Endometrial microvascular endothelial cells (primary cell): ENCODE measurements around the gene SNX25. TPM values are rescaled to one million over a fixed set of nuclear protein-coding genes. Genes with fewer than 3 reads are reported as not detected.
"Not testable (repeated sequence)": the region's sequence is repeated elsewhere in the genome, so short reads cannot be mapped to it uniquely, and the experiment has no call there.

Source experiments
- in situ Hi-C: cut with HindIII; loops from 2 replicates; pipeline ENCODE4 v1.10.0; 2017; ENCODE audit warnings: low sequenced_read_pairs, low pct_unique_long_range_greater_than_20kb; ENCODE audit errors: inconsistent ontology term
- total RNA-seq: library from RNA; depleted of rRNA; stranded (reverse); fragments of >200 nt; gene quantifications from one replicate; pipeline ENCODE4 v1.2.3, GENCODE V29; 2015; ENCODE audit errors: inconsistent ontology term

Gene SNX25
- total RNA-seq, 1 donor from 2014 or later: 13.7 TPM

- in situ Hi-C loops: no loop called here
Observed at GRCh38 chr4:185249105-185249504, 39.7 kb downstream of the SNX25 start.

DNA sequence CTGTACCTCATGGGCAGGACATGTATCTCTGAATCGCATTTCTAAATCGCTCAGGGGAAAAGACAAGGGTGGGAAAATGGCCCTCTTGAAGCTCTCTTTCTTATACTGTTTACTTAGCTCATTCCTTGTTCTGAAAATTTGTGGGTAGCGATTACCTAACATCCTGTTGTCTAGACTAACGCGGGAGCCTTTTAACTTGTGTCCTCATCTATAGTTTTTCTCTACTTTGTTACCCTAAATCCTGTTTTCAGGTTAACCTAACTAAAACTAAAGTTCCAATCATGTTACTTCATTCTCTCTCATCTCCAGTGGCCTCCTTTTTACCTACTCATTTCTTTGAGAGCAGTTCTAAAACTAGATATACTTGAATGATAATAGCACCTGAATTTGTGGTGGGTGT, 45.0 kb downstream of the SNX25 start:
- in situ Hi-C loops: no loop called here

GRCh38 chr4:185255868-185256267, 46.5 kb downstream of the SNX25 start:
- in situ Hi-C loops: no loop called here

DNA sequence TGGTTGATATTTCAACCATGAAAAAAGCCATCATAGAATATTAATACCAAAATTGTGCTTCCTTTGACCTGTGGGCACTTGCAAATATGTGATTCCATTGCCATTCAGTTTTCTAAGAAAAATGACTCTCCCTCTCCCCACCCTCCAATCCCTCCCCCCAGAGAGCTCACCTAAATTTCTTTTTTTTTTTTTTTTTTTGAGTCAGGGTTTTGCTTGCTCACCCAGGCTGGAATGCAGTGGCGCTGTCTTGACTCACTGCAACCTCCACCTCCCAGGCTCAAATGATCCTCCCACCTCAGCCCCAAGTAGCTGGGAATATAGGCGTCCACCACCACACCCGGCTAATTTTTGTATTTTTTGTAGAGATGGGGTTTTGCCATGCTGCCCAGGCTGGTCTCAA, 47.0 kb downstream of the SNX25 start:
- in situ Hi-C loops: no loop called here

DNA sequence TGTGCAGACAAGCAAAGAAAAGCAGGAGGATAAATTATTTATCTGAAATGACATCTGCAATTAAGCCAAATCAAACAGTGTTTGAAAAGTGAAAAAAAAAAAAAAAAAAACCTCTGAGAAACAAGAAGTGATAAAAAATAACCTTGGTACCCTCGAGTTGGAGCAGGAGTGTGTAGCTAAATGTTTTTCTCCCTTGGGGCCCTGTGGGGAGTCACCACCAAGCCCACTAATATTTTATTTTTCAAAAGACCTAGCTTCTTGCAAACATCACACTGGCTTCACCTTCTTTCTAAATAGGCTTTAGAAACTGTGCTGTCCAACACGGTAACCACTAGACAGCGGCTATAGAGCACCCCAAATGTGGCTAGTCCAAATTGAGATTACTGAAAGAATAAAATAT, 47.7 kb downstream of the SNX25 start:
- in situ Hi-C loops: no loop called here

- in situ Hi-C loops: no loop called here
Observed at GRCh38 chr4:185257694-185258093, 48.3 kb downstream of the SNX25 start.

- in situ Hi-C loops: not testable (repeated sequence)
Observed at GRCh38 chr4:185258741-185259140, 49.3 kb downstream of the SNX25 start.

GRCh38 chr4:185259719-185260118, 50.3 kb downstream of the SNX25 start:
- in situ Hi-C loops: no loop called here

DNA sequence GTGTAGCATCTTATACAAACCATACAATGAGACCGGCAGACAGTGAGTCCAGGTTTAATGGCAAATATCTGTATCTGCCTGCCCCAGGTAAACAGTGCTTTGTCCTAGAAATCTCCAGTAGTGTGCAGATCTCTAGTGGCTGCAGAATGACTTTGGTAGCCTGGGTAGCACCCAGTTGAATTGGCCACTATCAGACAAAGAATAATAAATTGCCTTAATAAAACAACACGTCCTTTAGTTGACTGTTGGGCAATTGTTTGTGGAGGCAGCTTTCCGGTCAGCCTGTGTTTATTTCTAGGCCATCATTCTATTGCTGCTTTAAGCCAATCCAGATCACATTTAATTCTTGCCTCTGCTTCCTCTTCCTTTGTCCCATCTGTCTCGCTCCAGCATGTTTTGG, 52.5 kb downstream of the SNX25 start:
- in situ Hi-C loops: no loop called here

GRCh38 chr4:185263419-185263818, 54.0 kb downstream of the SNX25 start:
- in situ Hi-C loops: no loop called here

- in situ Hi-C loops: no loop called here
Observed at GRCh38 chr4:185265942-185266341, 56.5 kb downstream of the SNX25 start.

- in situ Hi-C loops: no loop called here
Observed at GRCh38 chr4:185269286-185269685, 59.9 kb downstream of the SNX25 start.

- in situ Hi-C loops: no loop called here
Observed at GRCh38 chr4:185270037-185270436, 60.6 kb downstream of the SNX25 start.

DNA sequence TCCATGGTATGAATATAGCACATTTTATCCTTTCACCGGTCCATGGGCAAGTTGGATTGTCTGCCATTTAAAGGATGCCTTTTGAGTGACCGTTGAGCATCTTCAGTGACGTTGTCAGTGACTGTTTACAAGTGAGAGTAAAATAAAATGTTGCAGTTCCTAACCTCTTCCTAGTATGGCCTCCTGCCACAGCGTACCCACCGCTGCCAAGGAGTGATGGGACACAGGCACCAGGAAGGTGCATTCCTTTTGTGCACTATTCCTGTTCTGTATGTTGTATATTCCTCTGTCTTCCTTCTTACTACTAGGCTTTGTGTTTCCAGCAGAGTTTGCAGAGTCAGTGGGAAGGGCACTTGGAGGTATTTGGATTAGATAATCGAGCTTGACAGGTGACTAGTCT, 61.5 kb downstream of the SNX25 start:
- in situ Hi-C loops: no loop called here

DNA sequence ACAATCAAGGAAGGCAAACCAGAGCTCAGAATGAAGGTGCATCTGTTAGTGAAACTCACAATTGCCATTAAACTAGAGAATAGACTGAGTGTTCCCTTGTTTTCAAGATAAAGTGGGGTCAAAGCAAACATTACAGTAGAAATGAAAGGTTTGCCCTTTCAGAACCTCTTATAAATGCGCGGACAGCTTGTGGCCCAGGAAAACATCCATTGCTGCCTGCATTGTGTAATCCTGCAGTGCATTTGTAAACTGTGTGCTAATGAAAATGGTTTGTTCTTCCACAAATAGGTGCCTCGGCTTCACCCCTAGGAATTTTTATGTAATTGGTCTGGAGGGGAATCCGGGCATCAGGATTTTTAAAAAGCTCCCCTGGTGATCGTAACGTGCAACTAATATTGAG, 62.8 kb downstream of the SNX25 start:
- in situ Hi-C loops: no loop called here

DNA sequence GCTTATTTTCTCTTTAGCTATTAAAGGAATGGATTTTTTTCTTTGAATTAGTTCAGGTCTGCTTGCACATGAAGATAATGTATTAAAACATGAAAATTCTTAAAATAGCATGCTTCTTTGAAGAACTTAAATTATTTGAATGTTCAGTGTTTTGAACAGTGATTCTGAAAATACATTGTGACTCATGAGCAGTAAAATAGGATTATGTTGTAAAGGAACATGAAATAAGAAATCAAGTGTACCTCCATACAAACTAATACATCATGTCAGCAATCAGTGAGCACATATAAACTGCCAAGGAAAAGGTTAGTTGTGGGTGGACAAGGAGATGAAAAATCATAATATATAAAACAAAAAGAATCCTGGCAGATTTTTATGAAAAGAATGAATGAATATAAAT, 66.1 kb downstream of the SNX25 start:
- in situ Hi-C loops: no loop called here

GRCh38 chr4:185276036-185276435, 66.6 kb downstream of the SNX25 start:
- in situ Hi-C loops: no loop called here

DNA sequence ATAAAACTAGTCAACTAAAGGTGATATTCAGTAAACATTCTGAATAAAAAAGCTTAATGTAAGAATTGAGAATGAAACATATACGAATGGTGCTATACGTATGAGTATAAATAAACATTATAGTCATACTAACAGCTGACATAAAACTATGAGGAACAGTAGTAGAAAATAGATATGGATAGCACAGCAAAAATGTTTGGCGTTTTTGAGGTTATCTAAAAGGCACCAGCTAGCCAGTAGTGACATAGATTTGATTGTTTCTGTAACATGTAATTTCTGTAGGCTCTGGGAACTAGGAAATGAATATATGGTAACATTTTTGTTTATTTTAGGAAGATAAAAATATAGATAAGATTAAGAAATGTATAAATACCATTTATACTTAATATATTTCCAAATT, 69.3 kb downstream of the SNX25 start:
- in situ Hi-C loops: no loop called here

GRCh38 chr4:185280608-185281007, 71.2 kb downstream of the SNX25 start:
- in situ Hi-C loops: no loop called here

DNA sequence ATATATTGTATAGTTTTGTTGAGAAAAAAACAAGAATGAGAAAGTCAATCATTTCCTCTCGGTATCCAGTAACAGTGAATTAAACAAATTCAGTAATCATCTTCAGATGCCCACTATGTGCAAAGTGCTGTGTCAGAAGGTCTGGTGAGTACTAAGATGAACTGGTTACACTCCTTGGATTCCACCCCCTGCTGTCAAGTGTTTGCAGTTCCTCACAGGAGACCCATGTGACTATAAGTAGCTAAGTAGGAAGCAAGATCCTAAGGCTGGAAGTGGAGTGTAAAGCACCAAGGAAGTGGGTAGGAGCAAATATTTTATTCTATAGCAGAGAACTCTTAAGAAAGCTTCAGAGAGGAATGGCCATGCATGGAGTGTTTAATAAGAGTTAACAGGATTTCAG, 73.6 kb downstream of the SNX25 start:
- in situ Hi-C loops: no loop called here

DNA sequence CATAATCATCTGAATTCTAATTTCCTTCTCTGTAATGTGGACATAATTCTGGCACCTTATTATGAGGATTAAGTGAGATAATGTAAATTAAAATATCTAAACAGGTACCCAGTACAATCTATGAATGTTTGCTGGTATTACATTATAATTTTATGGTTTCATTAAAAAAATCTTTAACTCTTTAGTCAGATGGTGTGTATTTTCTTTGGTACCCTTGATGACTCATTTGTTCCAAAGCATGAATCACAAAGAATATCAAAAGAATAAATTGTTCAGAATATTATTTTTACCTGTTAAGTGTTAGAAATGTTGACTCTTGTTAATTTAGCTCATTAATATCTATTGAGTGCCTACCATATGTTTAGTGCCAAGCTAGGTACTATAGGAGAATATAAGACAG, 74.3 kb downstream of the SNX25 start:
- in situ Hi-C loops: no loop called here
